Hippocampal formation (tissue), 2 donors: ENCODE results near the gene ZCCHC3.
"Not testable (repeated sequence)": the region's sequence is repeated elsewhere in the genome, so short reads cannot be mapped to it uniquely, and the experiment has no call there.

Experiments used
- DNase-seq, 2 donors: peaks; one replicate each; lab custom pipeline; 2025; lab: John Stamatoyannopoulos, UW

ZCCHC3 gene

GRCh38 chr20:297098-297924 lies at the start of gene ZCCHC3:
ZCCHC3 (plus strand) TSS chr20:297570; CDS start chr20:297587, 17 bp downstream.
- peak; percentile 65 to 82 for DNase-seq

GRCh38 chr20:251354-251753 lies 46.0 kb upstream of the ZCCHC3 start:
- DNase-seq = no peak

GRCh38 chr20:252801-253200 lies 44.6 kb upstream of the ZCCHC3 start:
- DNase-seq = no peak

- not testable (repeated sequence) for DNase-seq
Observed at GRCh38 chr20:253447-253846, 43.9 kb upstream of the ZCCHC3 start.

GRCh38 chr20:257419-257818 lies 40.0 kb upstream of the ZCCHC3 start, which contains the start of gene DEFB132:
DEFB132 (plus strand) TSS chr20:257724; CDS start chr20:257779, 55 bp downstream.
- DNase-seq = no peak

- DNase-seq = no peak
Observed at GRCh38 chr20:258269-258858, 39.0 kb upstream of the ZCCHC3 start.

GRCh38 chr20:258963-259362 lies 38.4 kb upstream of the ZCCHC3 start:
- DNase-seq = no peak

GRCh38 chr20:259981-260380 lies 37.4 kb upstream of the ZCCHC3 start:
- DNase-seq = no peak

- no peak for DNase-seq
Observed at GRCh38 chr20:263701-264100, 33.7 kb upstream of the ZCCHC3 start.

GRCh38 chr20:266596-267562 lies 30.5 kb upstream of the ZCCHC3 start:
- DNase-seq = peak; percentile 58

- no peak for DNase-seq
Observed at GRCh38 chr20:270517-270916, 26.9 kb upstream of the ZCCHC3 start.

- DNase-seq = no peak
Observed at GRCh38 chr20:271069-271468, 26.3 kb upstream of the ZCCHC3 start.

GRCh38 chr20:271528-271927 lies 25.8 kb upstream of the ZCCHC3 start:
- DNase-seq = no peak

- DNase-seq = no peak
Observed at GRCh38 chr20:272718-273117, 24.7 kb upstream of the ZCCHC3 start.

- DNase-seq = no peak
Observed at GRCh38 chr20:273884-274283, 23.5 kb upstream of the ZCCHC3 start.

- DNase-seq = no peak
Observed at GRCh38 chr20:275791-276190, 21.6 kb upstream of the ZCCHC3 start.

- DNase-seq = no peak
Observed at GRCh38 chr20:276620-277495, 20.5 kb upstream of the ZCCHC3 start.

- DNase-seq = no peak
Observed at GRCh38 chr20:277496-277781, 19.9 kb upstream of the ZCCHC3 start.

- DNase-seq = no peak
Observed at GRCh38 chr20:278181-278580, 19.2 kb upstream of the ZCCHC3 start.

GRCh38 chr20:278607-279571 lies 18.5 kb upstream of the ZCCHC3 start:
- DNase-seq = no peak
